ELR (cell line): ENCODE results near the gene YBX2.

Experiments
- DNase-seq: peaks from one replicate; pipeline ENCODE4 v3.0.0-alpha.2; 2015; ENCODE audit warnings: low read depth

Gene YBX2

DNA sequence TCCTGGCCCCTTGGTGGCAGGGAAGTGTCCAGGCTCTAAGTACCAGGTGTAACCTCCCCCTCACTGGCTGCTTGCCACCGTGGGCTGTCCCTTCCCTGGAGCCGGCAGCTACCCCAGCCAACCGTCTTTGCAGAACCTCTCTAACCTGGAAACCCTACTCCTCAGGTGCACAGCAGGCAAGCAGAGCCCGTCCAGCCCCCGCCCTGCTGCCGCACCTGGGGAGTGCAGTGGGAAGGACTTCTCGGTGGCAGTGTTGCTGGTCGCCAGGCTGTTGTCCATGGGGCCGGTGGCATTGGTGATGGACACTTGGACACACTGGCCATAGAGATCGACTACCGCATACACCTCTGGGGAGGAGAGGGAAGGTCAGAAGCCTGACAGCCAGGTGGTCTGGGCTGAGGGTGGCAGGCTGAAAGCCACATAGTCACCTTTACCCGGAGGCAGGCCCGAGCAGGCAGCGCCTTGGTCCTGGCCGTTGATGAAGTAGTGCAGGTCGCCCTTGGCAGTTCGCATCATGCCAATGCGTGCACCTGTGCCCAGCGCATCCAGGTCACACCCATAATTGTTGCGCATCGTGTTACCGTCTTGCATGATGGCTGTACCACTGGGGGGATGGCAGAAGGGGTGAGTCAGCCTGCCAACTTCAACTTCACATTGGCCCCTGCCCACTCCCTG is 28.2 kb upstream of the YBX2 start:
- DNase-seq = no peak

DNA sequence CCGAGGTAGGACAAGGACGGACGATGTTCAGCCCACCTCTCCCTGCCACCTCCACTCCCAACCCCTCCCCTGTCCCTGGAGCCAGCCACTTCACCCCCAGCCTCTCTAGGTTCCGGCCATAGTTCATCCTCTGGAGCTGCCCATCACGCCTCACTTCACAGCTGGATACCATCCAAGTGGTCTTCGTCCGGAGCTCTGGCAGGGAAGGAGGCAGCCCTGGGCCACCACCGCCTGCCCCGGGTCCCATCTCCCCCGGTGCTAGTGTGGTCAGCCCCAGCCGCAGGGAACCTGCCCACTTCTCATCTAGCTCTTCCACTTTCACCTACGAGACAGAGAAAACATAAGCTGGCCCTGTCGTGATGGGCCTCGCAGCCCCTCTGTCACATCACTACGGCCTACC is 27.0 kb upstream of the YBX2 start:
- DNase-seq = no peak

DNA sequence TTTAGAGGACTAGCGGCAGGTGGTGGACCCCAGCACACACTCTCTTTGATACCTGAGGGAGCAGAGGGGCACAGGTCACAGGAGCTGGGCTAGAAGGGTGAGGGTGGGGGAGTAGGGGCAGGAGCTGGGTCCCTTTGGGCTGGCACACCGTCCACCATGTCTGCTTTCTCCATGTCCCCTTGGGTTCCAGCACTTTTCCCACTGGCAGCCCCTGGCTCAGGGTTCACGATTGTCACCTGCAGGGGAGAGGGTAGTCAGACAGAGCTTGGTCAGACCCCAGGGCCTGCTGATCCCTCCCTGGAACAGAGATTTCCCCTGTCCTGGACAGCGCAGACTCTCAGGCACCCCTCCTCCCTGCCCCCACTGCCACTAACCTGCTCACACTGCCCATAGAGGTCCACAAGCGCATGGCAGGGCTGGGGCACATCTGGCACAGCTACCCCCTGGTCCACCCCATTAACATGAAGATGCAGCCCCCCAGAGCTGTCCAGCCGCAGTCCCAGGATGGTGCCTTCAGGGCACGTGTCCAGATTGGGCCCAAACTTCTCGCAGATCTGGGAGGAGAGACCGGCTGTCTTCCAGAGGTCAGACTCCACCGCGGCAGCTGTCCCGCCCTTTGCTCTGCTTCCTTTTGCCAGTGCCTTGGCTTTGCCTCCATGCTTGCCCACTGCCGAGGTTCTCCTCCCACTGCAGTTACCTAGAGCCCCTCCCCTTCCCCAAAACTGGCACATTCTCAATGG is 23.9 kb upstream of the YBX2 start:
- no peak for DNase-seq

DNA sequence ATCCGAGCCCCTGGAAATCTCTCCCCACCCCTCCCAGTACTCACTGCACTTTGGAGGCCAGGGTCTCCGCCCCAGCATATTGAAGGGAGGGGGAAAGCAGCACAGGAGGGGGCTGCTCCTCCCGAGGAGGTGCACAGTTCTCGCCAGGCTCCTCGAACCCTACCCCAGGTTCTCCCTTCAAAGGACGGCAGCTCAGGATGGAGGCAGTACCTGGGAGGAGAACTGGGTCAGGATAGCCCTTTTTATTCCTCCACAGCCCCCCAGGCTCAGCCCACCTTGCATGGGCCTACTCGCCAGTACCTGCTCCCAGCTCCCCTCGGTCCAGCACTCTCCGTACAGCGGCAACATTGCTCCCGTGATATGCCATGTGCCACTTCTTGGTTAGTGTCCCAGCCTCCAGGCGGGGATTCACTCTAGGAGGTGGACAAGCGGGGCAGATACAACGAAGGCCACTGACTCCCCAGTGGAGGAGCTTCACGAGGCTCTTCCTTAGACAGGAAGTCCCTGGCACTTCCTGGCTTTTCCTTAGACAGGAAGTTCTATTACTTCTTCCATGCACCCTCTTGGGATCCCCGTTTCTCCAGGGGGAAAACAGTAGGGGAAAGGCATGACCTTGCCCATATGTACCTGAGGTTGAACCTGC is 22.8 kb upstream of the YBX2 start:
- no peak for DNase-seq

DNA sequence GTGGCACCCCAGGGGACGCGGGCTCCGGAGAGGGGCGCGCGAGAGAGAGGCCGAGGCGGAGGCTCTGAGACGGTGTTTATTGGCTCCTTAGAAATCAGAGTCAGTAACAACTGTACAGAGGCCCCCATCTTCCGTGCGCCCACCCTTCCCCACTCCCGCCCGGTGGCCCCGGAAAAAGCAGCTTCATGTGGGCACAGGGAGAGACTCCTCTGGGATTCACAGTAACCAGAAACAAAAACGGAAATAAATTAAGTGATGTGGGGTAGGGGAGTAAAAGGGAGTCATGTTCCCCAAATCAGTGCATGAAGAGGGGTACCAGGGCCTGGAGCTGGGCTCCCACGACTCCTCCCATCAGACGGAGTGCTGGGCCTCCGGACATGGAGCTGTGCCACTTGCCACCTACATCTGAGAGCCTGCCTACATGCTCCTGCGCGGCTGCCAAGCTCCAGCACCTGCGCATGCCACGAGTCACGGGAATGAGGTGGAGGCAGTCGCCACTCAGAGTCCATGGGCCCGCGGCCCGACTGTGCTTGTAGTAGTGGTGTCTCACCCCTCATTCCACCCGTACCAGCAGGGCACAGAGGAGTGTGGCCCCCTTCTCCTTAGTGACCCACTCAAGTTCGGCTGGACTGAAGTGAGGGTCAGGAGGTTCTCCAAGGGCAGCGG is 21.3 kb upstream of the YBX2 start:
- no peak for DNase-seq

DNA sequence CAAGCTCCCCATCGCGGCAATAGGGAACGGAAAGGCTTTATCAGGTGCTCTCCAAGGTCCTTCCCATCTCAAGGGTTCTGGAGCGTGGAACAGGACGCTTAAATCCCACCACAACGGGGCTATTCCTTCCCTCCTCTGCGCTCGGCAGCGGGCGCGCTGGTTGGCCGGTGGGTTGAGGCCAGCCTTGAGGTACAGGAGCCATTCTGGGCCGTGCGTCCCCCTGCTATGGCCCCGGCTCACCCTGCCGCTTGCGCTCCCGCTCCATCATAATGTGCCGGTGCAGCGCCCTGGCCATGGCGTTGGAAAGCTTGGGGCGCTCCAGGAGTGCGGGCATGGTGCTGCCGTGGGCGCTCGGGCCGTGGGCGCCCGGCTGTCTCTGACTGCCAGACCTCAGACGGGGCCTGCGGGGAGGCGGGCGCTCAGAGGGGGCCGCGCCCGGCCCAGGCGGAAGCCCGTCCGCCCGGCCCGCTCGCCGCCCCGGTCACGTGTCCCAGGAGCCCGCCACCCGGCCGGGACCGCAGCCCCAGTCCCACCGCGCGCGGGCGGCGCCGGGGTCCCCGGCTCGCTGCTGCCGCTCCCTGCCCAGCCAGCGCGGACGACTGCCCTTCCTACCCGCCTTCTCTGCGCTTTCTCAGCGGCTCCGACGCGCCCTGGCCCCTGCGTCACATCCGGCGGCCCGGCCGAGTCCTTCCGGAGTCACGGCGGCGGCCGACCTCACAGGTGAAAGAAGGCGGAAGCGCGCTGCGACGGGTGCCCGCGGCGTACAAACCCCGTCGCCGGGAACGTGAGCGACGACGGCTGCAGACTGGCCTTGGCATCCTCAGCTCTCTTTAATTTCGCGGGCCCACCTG is 20.5 kb upstream of the YBX2 start, which contains the start of gene GPS2:
Gene GPS2, minus strand, starts transcription at position 642 of the 851 bp plus-strand sequence. Its CDS starts 308 bp downstream, at position 334.
- DNase-seq = peak; percentile 90

DNA sequence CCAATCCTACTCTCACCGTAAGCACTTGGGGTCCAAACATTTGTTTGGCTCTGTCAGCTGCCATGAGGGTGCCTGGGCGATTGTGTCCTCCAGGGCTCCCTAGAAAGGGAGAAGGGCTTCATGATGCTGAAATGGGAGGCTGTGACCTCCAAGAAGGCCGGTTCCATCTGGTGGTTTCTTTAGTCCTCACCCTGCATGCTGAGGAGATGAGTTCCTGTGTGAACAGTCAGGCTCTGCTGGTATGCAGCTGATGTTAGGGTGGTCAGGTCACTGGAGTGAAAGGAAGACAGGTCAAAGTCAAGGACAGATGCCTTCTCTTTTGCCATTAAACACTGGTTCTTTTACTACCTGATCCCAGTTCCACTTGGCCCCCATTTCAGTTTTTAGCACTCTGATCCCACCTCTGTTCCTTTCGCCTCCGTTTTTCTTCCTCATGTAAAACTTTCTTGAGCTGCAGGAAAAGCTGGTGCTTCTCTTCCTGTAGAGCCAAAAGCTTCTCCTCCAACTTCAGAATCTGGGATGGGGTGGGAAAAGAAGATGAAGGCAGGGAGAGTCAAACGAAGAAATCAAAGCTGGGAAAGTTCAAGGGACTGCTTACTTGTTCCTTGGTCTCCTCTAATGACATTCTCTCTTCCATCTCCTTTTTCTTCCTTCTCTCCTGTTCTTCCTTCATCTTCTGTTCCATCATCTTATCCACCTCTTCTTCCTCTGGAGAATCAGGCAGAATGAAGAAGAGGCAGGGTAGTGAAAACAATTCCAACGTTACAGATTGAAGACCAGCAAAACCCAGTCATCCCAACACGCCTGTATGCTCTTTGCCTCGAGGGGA is 19.7 kb upstream of the YBX2 start:
- peak; percentile 73 for DNase-seq

DNA sequence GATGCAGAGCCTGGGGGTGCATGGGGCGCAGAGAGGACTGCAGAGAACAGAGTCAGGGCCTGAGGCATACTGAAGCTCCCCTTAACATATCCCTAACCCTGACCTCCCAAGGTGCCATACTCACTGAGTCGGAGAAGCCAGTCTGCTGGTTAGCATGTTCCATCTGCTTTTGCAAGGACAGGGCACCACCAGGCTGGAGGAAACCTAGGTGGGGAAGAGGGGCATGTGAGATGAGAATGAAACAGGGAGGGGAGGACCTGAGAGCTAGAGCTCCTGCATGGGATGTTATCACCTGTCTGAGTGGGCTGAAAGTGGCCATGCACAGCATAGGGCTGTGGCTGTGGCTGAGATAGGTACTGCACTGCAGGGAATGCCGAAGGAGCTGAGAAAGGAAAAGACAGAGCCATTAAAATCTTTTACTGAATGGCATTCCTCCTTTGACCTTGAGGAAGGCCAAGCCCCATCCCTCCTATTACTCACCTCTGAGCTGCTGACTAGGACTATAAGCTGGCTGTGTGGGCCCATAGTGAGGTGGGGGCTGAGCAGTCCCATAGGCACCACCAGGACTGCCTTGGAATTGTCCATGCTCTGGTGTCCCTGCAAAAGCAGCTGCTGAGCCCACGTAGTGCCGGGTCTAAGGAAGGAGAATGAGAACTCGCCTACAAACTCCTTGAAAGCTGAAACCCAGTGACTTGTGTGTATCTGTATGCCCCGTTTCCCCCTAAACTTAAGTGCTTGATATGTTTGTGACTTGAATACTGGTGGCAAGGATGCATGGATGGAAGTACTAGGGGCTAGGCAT is 18.9 kb upstream of the YBX2 start:
- peak; percentile 67 for DNase-seq

DNA sequence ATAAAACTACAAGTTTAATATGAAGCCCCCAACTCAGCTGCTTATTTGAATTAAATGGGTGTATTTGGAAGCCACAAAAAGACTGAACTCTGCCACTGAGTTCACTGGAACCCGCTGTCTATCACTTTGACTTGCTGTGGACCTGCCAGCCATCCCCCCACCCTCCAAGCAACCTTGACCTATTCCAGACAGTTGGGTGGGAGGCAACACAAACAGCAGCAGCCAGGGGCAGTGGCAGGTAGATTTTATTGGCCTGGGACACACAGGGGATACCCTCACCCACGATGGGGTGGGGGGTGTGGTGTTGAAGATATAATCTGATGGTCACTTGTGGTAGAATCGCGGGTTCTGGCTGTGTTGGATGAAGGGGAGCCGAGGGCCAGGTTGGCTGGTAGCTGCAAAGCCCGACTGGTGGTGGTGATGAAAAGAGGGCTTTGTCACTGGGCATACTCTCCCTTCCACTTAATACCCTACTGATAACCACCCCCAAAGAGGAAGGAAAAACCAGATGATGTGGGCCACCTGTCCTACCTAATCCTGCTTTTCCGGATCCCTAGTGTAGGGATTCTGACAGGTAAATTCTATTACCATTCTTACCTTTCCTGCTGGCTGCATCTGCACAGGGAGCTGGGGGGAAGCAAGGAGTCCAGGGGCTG is 18.1 kb upstream of the YBX2 start:
- DNase-seq = no peak

DNA sequence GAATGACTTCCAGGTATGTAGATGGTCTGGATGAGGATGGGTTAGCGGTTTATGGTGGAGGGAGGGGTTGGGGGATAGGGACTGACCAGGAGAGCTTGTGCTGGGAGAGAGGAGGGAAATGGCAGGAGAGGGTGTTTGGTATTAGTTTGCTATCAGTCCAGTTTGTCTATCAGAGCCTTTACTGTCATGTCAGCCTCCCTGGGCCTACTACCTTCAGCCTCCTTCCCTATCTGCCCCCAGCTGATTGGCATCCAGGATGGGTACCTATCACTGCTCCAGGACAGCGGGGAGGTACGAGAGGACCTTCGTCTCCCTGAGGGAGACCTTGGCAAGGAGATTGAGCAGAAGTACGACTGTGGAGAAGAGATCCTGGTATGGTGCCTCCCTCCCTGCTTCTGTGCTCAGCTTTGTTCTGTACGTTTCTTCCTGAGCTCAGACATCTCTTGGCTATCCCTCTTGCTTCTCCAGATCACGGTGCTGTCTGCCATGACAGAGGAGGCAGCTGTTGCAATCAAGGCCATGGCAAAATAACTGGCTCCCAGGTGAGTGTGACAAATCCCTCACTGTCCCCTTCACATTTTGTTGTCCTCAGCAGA is 16.8 kb upstream of the YBX2 start:
- DNase-seq = no peak

DNA sequence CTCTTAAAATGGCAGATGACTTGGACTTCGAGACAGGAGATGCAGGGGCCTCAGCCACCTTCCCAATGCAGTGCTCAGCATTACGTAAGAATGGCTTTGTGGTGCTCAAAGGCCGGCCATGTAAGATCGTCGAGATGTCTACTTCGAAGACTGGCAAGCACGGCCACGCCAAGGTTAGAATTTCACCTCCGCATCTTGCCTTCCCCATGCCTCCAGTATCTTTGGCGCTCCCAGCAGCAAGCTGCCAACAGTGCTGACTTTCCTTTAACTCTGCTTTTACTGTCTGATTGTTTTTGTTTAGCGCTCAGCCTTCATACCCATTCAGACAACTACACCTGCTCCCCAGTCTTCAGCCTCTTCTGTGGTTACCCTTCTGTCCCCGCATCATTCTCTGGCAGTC is 15.2 kb upstream of the YBX2 start:
- no peak for DNase-seq

DNA sequence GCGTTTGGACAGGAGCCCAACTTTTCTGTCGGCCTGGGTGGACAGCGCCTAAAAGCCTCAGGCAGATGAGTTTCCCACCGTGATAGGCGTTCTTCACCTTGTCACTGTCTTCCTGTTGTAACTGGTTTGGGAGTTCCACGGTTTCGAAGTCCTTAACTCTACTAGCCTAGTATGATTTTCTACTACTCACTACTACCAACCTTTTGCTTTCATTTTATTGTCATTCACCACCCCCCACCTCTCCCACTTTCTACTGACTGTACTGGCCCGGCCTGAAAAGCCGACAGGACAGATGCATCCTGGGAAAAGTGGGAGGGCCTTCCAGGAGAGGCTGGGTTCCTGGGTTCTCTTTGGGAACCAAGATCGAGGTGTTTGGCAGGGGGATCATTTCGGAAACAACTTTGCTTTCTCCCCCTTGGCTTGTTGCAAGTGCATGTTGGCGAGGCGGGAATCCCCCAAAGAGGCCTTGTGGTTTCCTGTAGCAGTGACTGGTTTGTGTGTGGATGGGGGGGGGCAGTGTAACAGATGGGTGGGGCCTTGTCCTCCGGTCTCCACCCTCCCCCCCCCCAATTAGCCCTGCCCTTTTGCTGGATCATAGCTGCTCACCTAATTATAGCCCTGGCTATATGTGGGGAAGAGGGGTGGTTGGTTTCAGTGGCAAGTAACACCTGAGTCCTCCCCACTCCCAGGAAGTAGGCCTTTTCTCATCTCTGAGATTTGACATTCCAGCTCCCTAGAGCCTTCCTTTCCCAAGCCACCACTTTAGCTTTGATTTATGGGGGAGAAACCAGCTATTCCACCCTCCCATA is 14.4 kb upstream of the YBX2 start:
- peak; percentile 89 for DNase-seq

DNA sequence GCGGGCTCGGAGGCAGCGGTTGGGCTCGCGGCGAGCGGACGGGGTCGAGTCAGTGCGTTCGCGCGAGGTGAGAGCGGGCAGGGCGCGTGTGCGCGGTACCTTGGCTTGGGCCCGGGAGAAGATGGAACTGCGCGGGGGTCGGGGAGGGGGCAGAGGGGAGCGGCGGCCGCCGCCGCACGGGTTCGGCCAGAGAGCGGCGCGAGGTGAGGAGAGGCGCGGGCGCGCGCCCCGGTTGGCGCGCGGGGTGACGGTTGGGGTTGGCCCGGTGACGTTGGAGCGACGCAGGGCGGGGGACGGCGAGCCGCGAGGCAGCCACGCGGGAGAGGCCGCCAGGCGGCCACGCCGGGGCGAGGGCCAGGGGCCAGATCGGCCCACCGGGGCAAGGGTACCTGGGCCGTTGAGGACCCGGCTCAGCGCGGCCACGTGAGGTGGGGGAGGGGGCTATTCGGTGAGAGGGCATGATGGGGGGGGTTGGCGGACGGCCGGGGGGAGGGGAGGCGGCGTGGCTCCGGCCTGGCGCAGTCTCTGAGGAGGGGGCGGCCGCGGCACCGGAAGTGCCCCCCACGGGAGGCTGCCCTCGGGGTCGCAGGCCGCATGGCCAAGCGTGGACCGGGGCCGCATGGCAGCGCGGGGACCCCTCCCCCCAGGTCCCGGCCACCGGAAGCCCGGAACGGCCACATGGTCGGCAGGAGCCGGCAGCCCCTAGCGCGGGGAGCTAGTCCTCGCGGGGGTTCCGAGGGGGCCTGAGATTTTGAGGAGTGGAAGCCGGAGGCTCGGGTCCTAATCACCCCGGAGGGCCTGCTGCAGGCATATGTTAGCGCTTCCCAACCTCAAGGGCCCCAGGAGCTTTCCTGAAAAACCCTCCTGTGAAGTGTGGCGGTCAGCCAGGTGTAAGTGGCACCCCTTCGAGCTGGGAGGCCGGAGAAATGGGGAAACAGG is 13.5 kb upstream of the YBX2 start:
- DNase-seq = peak; percentile 57

DNA sequence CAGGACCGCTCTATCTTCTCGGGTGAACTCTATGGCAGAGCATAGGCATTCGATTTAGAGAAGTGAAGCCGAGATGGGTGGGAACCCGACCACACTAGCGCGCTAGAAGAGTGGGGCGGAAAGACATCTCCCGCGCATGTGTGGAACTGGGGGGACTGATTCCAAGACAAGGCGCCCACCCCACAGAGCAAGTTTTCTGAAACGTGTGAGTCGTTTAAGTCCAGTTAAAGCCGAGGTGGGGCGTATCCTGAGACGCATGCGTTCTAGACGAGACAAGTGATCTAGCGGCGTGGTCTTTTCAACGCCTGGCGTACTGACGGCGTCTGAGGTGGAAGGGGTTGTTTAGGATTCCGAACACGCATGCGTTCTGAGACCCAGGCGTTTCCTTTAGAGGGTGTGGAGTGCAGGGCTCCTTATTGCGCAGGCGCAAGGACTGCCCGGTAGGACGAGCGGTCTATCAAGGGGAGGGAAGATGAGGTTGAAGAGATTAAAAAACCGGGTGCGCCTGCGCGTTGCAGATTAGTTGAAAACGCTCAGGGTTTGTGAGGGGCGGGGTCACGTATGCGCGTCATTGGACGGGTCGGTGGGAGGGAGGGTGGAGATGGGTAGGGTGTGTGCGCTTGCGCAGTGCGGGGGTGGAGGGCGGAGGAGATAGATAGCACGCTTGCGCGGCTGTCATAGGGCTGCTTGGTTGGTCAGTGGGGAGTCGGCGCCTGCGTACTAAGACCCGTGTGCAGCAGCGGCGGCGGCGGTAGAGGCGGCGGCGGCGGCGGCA is 12.7 kb upstream of the YBX2 start, which contains the start of gene EIF5A:
Gene EIF5A, plus strand, starts transcription at position 718 of the 775 bp plus-strand sequence. CDS start 2,008 bp downstream, outside the sequence.
- peak; percentile 100 for DNase-seq

DNA sequence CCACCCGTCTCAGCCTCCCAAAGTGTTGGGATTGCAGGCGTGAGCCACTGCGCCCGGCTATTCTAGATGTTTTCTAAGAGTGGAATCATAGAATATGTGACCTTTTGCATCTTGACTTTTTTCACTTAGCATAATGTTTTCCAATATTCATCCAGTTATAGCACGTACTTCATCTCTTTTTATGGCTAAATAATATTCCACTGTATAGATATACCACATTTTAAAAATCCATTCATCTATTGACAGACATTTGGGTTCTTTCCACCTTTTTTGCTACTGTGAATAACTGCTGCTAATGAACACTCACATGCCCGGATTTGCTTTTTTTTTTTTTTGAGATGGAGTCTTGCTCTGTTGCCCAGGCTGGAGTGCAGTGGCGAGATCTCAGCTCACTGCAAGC is 9.7 kb upstream of the YBX2 start:
- no peak for DNase-seq
